NCI-H460 (cell line): ENCODE results near the gene IRGM. TPM values are rescaled to one million over a fixed set of nuclear protein-coding genes. Genes with fewer than 3 reads are reported as not detected.
"Not testable (repeated sequence)": the region's sequence is repeated elsewhere in the genome, so short reads cannot be mapped to it uniquely, and the experiment has no call there.

Source experiments
- DNase-seq: peaks from one replicate; pipeline ENCODE4 v3.0.0-alpha.2; 2016; ENCODE audit warnings: low read depth; ENCODE audit errors: extremely low read depth
- polyA plus RNA-seq: library from polyadenylated mRNA; depleted of rRNA; stranded (reverse); fragments of >200 nt; gene quantifications from 2 replicates; pipeline ENCODE4 v1.2.3, GENCODE V29; 2014; cell fraction: nucleus; rRNA removed
- total RNA-seq: library from RNA; depleted of rRNA; stranded (reverse); fragments of >200 nt; shearing (Covaris generic); gene quantifications from 2 replicates; pipeline ENCODE4 v1.2.3, GENCODE V29; 2014; rRNA removed

Gene IRGM, protein sequence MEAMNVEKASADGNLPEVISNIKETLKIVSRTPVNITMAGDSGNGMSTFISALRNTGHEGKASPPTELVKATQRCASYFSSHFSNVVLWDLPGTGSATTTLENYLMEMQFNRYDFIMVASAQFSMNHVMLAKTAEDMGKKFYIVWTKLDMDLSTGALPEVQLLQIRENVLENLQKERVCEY
- not detected in 2 replicates for total RNA-seq
- not detected in 2 replicates for polyA plus RNA-seq

DNA sequence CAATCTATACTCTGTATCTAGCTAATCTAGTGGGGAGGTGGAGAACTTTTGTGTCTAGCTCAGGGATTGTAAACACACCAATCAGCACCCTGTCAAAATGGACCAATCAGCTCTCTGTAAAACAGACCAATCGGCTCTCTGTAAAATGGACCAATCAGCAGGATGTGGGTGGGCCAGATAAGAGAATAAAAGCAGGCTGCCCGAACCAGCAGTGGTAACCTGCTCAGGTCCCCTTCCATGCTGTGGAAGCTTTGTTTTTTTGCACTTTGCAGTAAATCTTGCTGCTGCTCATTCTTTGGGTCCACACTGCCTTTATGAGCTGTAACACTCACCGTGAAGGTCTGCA is at the start of gene IRGM:
IRGM (plus strand) TSS at position 214 of the 346 bp plus-strand sequence. CDS start 1,603 bp downstream, outside the sequence.
- not testable (repeated sequence) for DNase-seq

DNA sequence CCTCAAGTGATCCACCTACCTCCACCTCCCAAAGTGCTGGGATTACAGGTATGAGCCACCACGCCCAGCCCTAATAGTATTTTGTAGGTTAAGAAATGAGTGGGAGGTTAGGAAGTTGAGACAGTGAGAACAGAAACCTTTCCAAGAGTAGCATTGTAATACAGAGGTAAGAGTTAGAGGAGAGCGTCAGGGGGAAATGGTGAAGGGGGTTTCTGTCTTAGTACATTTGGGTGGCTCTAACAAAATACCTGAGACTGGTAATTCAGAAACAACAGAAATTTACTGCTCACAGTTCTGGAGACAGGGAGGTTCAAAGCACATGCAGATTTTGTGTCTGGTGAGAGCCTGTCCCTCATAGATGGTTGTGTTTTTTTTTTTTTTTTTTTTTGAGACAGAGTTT is 48.9 kb upstream of the IRGM start:
- no peak for DNase-seq

DNA sequence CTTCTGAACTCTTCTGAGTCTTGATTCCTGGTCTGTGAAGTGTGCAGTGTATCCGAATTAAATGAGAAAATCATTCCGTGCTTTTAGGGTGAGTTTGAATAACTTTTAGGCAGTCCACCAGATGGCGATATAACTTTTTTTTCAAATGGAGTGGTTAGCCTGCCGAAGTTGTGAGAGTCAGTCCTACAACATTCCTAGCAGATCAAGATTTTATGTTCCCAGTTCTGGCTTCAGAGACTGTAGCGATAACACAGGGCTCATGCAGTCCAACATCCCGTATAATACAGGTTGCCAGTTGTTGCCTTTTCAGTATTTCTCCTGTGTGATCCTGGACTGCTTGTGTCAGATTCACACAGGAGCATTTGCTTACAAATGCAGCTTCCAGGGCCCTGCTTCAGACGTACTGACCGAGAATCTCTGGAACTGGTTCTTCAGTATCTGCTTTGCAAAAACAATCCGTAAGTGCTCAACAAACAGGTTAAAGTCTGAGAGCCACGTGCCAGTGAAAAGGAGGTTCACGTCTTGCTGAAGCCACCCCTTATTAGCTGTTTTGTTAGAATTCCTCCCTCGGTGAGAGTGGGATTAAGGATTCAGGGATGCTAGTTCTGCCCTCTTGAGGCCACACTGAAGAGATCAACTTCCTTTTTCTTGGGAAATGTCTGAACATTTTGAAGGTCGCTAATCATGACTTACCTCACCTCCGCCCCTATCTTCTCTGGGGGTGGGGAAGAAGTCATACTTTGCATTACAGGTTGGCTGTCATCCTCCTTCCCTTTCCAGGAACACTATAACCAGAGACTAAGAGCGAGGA is 45.0 kb upstream of the IRGM start:
- peak; percentile 68 for DNase-seq

DNA sequence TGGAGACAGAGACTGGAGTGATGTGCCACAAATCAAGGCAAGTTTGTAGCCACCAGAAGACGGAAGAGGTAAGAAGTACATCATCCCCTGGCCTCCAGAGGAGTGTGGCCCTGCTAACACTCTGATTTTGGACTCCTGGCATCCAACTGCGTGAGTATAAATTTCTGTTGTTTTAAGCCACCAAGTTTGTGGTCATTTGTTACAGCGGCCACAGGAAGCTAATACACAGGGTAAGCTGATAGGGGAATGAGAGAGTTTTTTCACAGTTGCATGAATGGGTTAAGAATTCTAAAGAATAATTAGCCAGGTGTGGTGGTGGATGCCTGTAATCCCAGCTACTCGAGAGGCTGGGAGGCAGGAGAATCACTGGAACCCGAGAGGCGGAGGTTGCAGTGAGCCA is 41.9 kb upstream of the IRGM start:
- no peak for DNase-seq

DNA sequence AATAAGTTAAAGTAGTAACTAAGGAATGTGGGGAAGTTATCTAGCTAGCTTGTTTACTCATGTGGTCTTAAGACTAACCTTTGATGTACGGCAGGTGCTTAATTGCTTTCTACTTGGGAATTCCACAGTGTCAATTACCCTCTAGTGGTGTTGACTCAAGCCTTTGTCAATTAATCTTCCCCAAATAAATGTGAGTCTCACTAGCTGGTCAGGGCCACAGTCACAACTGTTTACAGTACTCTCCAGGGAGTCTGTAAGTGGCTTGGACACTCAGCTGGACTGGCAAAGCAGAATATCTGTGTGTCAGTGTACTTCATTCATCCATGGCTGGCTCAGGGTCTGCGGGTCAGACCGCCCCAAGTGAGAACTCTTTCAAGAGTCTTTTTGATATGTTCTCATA is 37.0 kb upstream of the IRGM start:
- DNase-seq: no peak

DNA sequence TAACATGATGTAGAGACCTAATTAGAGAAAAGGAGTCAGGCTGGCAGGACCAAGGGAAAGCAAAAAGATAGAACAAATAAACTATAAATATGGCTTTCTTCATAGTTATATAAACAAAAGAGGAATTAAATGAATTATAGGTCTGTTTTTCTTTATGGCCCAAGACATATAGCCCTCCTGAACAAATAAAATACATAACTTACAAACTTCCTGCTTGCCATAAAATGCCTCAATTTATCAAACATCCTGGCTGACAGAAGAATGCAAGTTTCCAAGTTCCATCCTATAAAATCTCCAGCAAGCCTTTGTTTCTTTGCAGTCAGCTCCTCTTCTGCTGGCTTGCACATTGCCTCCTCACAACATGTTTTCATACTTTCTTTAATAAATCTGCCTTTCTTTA is 31.3 kb upstream of the IRGM start:
- no peak for DNase-seq

DNA sequence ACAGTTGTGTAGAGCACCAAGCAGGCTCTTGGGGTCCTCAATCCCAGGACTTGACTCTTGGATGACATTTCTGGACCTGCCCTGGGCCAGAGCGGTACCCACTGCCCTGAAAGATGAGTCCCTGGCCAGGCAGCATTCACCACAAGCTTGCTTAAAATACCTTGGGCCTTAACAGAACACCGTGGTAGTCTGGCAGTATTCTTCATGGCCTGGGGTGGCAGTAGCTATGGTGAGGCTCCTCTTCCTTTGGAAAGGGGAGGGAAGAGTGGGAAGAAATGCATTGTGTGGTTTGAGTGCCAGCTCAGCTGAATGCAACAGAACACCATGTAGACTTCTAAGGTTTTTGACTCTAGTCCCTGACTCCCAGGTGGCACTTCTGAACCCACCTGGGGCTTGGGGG is 29.4 kb upstream of the IRGM start:
- no peak for DNase-seq

DNA sequence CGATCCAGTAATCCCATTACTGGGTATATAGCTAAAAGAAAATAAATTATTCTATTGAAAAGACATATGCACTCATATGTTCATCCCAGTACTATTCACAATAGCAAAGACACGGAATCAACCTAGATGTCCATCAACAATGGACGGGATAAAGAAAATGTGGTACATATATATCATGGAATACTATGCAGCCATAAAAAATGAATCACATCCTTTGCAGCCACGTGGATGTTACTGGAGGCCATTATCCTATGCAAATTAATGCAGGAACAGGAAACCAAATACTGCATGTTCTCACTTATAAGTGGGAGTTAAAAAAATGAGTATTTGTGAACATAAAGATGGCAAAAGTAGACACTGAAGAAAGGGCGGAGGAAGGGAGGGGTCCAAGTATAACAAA is 16.6 kb upstream of the IRGM start:
- no peak for DNase-seq

DNA sequence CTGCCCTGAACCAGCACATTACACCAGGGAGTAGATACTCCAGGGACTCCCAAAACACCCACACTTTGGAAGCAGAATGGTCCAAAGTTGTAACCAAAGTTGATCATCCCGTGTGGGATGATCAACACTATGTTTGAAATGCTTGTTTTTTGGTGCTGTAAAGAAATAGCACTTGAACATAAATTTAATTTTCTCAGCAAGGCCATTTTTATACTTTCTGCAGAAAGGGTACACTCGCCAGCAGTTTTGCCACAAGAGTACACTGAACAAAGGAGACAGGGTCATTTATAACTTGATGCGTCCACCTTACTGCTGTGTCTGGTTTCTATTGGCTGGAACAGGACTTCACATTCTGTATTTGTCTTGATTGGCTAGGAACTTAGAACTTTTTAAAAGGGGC is 14.5 kb upstream of the IRGM start:
- not testable (repeated sequence) for DNase-seq

DNA sequence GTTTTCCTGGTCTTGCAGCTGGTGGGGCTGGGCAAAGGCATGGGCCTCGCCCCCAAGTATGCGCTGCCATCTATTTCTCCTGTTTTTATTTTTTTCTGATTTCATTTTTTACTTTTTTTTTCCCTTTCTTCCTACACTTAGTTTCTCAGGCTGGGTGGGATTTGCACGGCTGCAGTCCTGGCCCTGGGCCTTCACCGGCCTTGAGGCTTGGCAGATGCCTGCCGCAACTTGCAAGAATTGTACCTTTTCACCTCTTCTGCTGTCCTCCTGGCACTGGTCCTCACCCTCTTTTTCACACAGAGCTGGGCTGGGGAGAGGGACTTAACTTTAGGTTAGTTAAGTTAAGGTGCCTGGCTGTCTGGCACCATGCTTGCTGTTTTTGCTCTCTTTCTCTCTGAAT is 10.3 kb upstream of the IRGM start:
- no peak for DNase-seq

DNA sequence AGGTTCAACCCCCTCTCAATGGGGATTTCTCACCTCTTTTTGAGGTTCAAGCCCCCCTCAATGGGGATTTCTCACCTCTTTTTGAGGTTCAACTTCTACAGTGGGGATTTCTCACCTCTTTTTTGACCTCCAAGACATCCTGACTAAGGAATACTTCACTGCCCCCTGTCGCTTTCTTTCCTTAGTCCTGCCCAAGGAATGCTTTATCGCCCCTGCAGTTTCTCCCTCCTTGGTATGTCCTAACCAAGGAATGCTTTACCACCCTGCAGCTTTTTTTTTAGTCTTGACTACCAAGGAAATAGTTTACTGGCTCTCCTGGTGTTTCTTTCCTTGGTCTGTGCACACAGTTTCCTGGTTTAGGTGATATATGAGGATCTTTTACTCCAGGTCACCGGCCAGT is 9.6 kb upstream of the IRGM start:
- no peak for DNase-seq

DNA sequence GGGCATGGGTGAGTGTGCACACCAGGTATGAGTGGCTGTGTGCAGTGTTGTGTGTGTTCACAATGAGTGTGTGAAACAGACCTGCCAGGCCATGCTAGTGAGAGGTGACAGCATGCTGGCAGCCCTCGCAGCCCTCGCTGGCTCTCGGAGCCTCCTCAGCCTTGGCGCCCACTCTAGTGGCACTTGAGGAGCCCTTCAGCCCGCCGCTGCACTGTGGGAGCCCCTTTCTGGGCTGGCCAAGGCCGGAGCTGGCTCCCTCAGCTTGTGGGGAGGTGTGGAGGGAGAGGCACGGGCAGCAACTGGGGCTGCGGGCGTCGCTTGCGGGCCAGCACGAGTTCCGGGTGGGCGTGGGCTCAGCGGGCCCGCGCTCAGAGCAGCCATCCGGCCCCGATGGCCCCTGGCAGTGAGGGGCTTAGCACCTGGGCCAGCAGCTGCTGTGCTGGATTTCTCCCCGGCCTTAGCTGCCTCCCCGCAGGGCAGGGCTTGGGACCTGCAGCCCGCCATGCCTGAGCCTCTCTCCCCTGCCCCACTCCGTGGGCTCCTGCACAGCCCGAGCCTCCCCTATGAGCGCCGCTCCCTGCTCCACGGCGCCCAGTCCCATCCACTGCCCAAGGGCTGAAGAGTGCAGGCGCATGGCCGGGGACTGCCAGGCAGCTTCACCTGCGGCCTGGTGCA is 999 bp upstream of the IRGM start:
- DNase-seq: not testable (repeated sequence)

DNA sequence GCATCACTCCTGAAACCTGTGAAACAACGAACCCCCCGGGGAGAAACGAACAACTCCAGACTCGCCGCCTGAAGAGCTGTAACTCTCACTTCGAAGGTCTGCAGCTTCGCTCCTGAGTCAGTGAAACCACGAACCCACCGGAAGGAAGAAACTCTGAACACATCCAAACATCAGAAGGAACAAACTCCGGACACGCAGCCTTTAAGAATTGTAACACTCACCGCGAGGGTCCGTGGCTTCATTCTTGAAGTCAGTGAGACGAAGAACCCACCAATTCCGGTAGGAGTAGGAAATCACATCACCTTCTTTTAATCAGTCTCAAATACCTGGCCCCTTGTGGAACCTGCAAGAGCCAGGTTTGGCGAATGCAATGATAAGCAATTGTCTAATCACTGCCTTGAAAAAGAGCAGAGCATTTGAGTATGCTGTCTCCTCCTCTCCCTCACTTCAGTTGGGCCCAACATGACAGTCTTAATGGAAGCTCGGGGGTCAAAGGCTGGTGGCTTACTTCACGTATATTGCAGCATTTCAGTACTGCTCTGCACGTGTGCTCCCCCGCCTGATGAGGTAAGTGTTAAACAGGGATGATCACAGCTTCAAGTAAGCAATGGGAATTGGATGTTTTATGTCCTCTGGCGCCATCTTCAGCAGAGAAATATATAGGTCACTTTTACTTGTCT is 473 bp downstream of the IRGM start:
- DNase-seq: peak; percentile 78

DNA sequence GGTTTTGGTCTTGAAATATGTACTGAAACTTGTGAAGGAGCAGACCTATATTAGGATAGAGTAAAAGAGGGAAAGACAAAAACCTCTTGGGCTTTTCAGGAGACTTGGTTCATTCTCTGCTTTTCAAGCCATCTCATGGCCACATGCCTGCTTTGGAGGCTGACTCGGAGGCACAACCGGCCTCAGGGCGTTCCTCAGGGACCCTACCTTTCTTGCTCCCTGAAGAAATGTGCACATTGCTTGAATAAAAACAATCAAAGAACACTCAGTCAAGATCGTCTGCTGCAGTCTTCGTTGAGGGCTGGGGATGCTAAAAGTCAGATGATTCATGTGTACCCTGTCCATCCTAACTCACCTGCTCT is 994 bp downstream of the IRGM start:
- no peak for DNase-seq

DNA sequence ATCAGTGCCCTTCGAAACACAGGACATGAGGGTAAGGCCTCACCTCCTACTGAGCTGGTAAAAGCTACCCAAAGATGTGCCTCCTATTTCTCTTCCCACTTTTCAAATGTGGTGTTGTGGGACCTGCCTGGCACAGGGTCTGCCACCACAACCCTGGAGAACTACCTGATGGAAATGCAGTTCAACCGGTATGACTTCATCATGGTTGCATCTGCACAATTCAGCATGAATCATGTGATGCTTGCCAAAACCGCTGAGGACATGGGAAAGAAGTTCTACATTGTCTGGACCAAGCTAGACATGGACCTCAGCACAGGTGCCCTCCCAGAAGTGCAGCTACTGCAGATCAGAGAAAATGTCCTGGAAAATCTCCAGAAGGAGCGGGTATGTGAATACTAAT is 1.9 kb downstream of the IRGM start:
- DNase-seq: no peak

DNA sequence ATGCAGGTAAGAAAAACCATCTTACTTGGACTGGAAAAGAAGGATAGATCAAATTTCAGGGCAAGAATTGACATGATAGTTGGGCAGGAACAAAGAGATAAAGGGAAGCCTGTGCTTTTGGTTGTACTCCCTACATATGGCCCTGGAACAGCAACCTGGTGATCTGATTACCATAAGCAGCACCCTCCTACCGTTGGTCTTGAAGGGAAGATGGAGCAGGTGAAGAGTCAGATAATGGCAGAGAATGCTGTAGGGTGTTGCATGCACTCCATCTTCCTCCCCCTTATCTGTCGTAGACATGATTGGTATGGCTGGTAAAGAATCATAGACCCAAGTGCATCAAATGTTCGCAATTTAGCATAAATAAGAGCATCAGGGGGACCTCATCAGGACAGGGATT is 4.7 kb downstream of the IRGM start:
- DNase-seq: no peak

DNA sequence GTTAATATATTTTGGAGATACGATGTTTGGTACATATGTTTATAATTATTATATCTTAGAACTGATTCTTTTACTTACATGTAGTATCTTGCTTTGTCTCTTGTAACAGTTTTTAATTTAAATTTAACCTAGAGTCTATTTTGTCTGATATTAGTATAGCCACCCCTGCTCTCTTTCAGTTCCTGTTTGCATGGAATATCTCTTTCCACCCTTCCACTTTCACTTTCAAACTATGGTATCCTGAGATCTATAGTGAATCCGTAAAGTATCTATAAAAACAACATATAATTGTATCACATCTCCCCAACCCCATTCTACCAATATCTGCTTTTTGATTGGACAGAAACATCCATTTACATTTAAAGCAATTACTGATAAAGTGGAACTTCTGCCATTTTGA is 7.2 kb downstream of the IRGM start:
- DNase-seq: no peak

DNA sequence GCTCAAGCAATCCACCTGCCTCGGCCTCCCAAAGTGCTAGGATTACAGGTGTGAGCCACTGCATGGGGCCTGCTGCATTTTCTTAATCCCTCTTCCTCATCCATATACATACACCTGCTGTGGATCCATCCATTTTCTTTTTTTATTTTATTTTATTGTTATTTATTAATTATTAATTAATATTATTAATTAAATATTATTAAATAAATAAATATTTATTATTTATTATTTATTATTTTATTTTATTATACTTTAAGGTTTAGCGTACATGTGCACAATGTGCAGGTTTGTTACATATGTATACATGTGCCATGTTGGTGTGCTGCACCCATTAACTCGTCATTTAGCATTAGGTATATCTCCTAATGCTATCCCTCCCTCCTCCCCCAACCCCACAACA is 10.4 kb downstream of the IRGM start:
- DNase-seq: not testable (repeated sequence)

DNA sequence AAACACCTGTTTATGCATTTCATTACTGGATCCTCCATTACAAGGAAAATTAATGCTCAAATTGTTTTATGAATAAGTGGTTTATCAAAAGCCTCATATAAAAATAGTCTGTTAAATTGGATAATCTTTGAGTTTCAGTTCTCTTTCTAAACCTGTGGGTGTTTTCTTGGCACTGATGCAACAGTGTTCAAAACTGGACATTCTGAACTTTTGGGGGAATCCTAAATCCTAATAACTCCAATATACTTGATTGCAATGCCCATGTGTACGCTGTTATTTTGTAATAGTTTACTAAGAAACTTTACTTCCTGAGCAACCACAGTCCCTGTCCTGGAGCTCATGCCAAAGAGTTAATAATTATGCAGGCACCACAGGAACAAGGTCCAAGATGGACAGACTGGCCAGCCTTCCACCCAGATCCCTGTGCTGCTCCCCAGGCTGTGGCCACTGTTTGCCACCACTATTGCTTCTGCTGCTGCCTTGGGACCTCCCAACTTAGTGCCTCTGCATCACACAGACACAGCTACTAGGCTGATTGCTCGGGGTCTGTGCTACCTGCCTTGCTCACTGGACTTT is 14.0 kb downstream of the IRGM start:
- no peak for DNase-seq

DNA sequence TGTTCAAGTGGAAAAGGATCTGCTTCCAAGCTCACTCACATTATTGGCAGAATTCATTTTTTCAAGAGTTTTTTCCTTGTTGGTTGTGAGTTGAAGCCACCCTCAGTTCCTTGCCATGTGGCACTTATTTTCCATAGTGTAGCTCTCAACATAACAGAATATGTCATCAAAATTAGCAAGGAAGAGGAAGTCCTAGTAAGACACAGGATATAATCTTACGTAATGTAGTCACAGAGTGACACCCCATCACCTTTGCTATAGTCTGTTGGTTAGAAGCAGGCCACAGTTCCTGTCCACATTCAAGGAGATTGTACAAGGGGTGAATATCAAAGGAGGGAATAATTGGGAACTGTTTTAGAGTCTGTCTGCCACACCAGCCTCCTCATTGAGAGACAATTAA is 15.7 kb downstream of the IRGM start:
- DNase-seq: no peak

DNA sequence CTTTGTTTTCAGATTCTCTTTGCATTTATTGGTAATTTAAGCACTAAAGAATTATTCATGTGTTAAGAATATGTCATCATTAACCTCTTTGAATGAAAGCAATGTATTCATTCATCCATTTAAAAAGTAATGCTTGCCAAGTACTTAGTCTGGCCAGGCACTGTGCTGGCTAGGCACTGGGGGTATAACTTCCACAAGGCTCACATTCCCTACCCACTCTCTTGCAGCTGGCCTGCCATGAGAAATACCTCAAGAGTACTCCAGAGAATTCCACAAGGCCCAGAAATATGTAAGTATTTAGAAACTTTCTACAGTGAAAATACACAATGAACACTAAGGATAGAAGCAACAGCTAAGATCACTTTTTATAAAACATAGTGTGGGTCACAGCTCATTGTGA is 33.0 kb downstream of the IRGM start:
- DNase-seq: no peak
